ENCODE results near the gene FLOT1. TPM values are rescaled to one million over a fixed set of nuclear protein-coding genes. Genes with fewer than 3 reads are reported as not detected.

The FLOT1 gene
- total and polyA plus RNA-seq, 9 of the 15 experiments (the other 6 are each of a cell fraction or from before 2014, with no cell fraction given) = 11.7 to 149 (median 118) TPM

DNA sequence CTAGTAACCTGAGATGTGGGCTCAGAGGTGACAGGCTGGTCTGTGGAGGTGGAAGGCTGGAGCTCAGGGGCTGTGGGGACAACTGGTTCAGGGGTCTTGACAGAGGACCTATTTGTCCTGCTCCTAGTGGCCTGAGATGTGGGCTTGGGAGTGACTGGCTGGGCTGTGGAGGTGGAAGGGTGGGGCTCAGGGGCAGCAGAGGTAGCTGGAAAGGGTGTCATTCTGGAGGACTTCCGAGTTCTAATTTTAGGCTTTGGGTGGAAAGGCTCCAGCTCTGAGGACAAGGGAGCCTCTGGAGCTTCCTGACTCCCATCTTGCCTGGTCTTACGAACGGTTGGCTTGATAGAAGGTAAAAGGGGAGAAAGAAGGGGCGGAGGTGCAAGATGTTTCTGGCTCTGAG, 36.9 kb downstream of the FLOT1 start:
- no peak for FAIRE-seq

More for the DNA sequence above, 36.9 kb downstream of the FLOT1 start:
- TF ChIP-seq ELF2 (CRISPR knock-in tag; IDR thresholded peaks at IDR 0.05) (no peak), TRIM28 (IDR thresholded peaks at IDR 0.05) (no peak), ZNF239 (CRISPR knock-in tag; IDR thresholded peaks at IDR 0.05) (no peak), BMI1 (IDR thresholded peaks at IDR 0.05; ENCODE audit: low read length) (no peak), ZZZ3 (IDR thresholded peaks at IDR 0.05) (no peak), ILF3 (IDR thresholded peaks at IDR 0.05; ENCODE audit: borderline replicate concordance) (no peak), HOXB6 (CRISPR knock-in tag; IDR thresholded peaks at IDR 0.05; ENCODE audit: borderline replicate concordance) (no peak)
- TF ChIP-seq, protein P1, sequence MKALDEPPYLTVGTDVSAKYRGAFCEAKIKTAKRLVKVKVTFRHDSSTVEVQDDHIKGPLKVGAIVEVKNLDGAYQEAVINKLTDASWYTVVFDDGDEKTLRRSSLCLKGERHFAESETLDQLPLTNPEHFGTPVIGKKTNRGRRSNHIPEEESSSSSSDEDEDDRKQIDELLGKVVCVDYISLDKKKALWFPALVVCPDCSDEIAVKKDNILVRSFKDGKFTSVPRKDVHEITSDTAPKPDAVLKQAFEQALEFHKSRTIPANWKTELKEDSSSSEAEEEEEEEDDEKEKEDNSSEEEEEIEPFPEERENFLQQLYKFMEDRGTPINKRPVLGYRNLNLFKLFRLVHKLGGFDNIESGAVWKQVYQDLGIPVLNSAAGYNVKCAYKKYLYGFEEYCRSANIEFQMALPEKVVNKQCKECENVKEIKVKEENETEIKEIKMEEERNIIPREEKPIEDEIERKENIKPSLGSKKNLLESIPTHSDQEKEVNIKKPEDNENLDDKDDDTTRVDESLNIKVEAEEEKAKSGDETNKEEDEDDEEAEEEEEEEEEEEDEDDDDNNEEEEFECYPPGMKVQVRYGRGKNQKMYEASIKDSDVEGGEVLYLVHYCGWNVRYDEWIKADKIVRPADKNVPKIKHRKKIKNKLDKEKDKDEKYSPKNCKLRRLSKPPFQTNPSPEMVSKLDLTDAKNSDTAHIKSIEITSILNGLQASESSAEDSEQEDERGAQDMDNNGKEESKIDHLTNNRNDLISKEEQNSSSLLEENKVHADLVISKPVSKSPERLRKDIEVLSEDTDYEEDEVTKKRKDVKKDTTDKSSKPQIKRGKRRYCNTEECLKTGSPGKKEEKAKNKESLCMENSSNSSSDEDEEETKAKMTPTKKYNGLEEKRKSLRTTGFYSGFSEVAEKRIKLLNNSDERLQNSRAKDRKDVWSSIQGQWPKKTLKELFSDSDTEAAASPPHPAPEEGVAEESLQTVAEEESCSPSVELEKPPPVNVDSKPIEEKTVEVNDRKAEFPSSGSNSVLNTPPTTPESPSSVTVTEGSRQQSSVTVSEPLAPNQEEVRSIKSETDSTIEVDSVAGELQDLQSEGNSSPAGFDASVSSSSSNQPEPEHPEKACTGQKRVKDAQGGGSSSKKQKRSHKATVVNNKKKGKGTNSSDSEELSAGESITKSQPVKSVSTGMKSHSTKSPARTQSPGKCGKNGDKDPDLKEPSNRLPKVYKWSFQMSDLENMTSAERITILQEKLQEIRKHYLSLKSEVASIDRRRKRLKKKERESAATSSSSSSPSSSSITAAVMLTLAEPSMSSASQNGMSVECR (CRISPR knock-in tag; IDR thresholded peaks at IDR 0.05) = no peak
- TF ChIP-seq, protein P2, sequence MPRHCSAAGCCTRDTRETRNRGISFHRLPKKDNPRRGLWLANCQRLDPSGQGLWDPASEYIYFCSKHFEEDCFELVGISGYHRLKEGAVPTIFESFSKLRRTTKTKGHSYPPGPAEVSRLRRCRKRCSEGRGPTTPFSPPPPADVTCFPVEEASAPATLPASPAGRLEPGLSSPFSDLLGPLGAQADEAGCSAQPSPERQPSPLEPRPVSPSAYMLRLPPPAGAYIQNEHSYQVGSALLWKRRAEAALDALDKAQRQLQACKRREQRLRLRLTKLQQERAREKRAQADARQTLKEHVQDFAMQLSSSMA (CRISPR knock-in tag; IDR thresholded peaks at IDR 0.05) = no peak
- TF ChIP-seq, protein P3, sequence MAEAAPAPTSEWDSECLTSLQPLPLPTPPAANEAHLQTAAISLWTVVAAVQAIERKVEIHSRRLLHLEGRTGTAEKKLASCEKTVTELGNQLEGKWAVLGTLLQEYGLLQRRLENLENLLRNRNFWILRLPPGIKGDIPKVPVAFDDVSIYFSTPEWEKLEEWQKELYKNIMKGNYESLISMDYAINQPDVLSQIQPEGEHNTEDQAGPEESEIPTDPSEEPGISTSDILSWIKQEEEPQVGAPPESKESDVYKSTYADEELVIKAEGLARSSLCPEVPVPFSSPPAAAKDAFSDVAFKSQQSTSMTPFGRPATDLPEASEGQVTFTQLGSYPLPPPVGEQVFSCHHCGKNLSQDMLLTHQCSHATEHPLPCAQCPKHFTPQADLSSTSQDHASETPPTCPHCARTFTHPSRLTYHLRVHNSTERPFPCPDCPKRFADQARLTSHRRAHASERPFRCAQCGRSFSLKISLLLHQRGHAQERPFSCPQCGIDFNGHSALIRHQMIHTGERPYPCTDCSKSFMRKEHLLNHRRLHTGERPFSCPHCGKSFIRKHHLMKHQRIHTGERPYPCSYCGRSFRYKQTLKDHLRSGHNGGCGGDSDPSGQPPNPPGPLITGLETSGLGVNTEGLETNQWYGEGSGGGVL (CRISPR knock-in tag; IDR thresholded peaks at IDR 0.05) = no peak
- TF ChIP-seq, protein P4, sequence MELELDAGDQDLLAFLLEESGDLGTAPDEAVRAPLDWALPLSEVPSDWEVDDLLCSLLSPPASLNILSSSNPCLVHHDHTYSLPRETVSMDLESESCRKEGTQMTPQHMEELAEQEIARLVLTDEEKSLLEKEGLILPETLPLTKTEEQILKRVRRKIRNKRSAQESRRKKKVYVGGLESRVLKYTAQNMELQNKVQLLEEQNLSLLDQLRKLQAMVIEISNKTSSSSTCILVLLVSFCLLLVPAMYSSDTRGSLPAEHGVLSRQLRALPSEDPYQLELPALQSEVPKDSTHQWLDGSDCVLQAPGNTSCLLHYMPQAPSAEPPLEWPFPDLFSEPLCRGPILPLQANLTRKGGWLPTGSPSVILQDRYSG (tag; conservative IDR thresholded peaks at IDR 0.05; ENCODE audit: low read depth) = no peak
- intact Hi-C loops (cut with micrococcal nuclease) = no loop called here
- DNase-seq (ENCODE audit: extremely low read depth in 1 of 4, low spot score in 3 of 4) (no peak), ATAC-seq (no peak)
- no peak overlapping the region for H2AFZ ChIP-seq (ENCODE audit: low read depth, low read length)
- no peak overlapping the region; a peak in 1 of 4 replicates for H3K9ac ChIP-seq (ENCODE audit: insufficient read depth in 1 of 2, low read depth in 2 of 2, low read length in 2 of 2)
- no peaks in the 10 kb centered on the region for H3K9me1 ChIP-seq (ENCODE audit: control insufficient read depth, insufficient read depth, low read length)
- no peaks in the 10 kb centered on the region for H3K79me2 ChIP-seq (ENCODE audit: control insufficient read depth, insufficient read depth, low read length)
- no peaks in the 10 kb centered on the region for H4K20me1 ChIP-seq (replicated peaks; ENCODE audit: control insufficient read depth, insufficient read depth, low read length)
- no peaks in the 10 kb centered on the region for H3K27me3 ChIP-seq (ENCODE audit: control insufficient read depth in 2 of 2, insufficient read depth in 2 of 2, low read length in 2 of 2)
- no peak overlapping the region for H3K4me2 ChIP-seq (ENCODE audit: insufficient read depth, low read length)
- in situ Hi-C loops (cut with MboI) = no loop called here
- BruUV-seq (replicated peaks) = no TSS peak
- no peak overlapping the region for H3K27ac ChIP-seq (ENCODE audit: extremely low read depth, low read depth, low read length)
- H3K36me3 ChIP-seq (ENCODE audit: control insufficient read depth, insufficient read depth, low read length) = peaks cover 82% of the 10 kb centered on the region
- ChIA-PET POLR2A (interaction anchor here (23.5 to 27.1 kb wide), 2 partner anchors 6 to 7 kb away, joined by 524 read pairs; partner anchors contain the start of genes MDC1, NRM and TUBB), CTCF (ENCODE audit: low intra/inter-chr PET ratio) (interaction anchor here (0.6 kb wide), 1 partner anchor 1957 kb away, joined by 3 read pairs; no protein-coding TSS in a partner anchor)
- H3K4me3 ChIP-seq = no peak overlapping the region
- no peaks in the 10 kb centered on the region for H3K9me3 ChIP-seq (replicated peaks; ENCODE audit: control insufficient read depth, insufficient read depth, low read depth, low read length)
- 74% methylated on average over 4 of the region's 4 CpGs for WGBS (ENCODE audit: insufficient coverage, low coverage, missing lambda C conversion rate)
- no peaks in the 10 kb centered on the region for H3K4me1 ChIP-seq (replicated peaks in 1 of 2; ENCODE audit: control insufficient read depth in 2 of 2, insufficient read depth in 2 of 2, low read length in 2 of 2)
